K562 (cell line): Measurements from ENCODE around the gene PPP1R12C. TPM values are rescaled to one million over a fixed set of nuclear protein-coding genes. Genes with fewer than 3 reads are reported as not detected.

Experiments
- ATAC-seq: fragments of 200-7000 bp; cut with Tn5 transposase; 3 replicates; pipeline ENCODE4 v1.9.1; 2020; ENCODE audit warnings: moderate library complexity
- BruUV-seq: library from RNA; stranded (reverse); fragments of 400-500 nt; replicated peaks from 2 replicates; lab custom pipeline; 2021; lab: Mats Ljungman, UMichigan
- CTCF ChIA-PET: fragments of 300-600 bp; formaldehyde crosslinking; extraction: SDS; loops from one replicate; lab custom pipeline; 2021; ENCODE audit warnings: low intra/inter-chr PET ratio; lab: Yijun Ruan, JAX
- POLR2A ChIA-PET: fragments of 300-600, 350-650 bp; sonication (Branson Sonifier 250); formaldehyde crosslinking; extraction: SDS; loops from one replicate; lab custom pipeline; 2021; ENCODE audit warnings: antibody characterized with exemption, inconsistent platforms; lab: Yijun Ruan, JAX
- DNase-seq, 4 experiments: peaks; one replicate each; pipeline versions ENCODE4 v3.0.0 to v3.0.0-alpha.2; 2011 to 2018; ENCODE audit warnings: low spot score in 3 of 4, mixed read lengths in 3 of 4; ENCODE audit errors: extremely low read depth in 1 of 4
- FAIRE-seq: peaks from 2 replicates; lab custom pipeline; 2011; peaks lifted over from hg19 to GRCh38; lab: Jason Lieb, UNC
- H2AFZ ChIP-seq: 2 replicates; pipeline ENCODE4 v1.6.0; 2011; ENCODE audit warnings: low read depth, low read length, control low read depth, inconsistent platforms
- H3K27ac ChIP-seq: fragments of 200-600 bp; 3 replicates; pipeline ENCODE4 v1.8.0; 2011; ENCODE audit warnings: low read depth, mild to moderate bottlenecking, control low read depth, inconsistent platforms, low read length, moderate library complexity, mixed read lengths; ENCODE audit errors: extremely low read depth
- H3K27me3 ChIP-seq, 2 experiments: fragments of 300-600 bp in 1 of 2; 2 replicates in 1 of 2; 3 replicates in 1 of 2; pipeline versions ENCODE4 v1.6.0 to v1.8.0; 2011; ENCODE audit warnings: inconsistent platforms in 2 of 2, low read length in 2 of 2, mild to moderate bottlenecking in 1 of 2, mixed read lengths in 1 of 2, moderate library complexity in 1 of 2; ENCODE audit not compliant: control insufficient read depth in 2 of 2, insufficient read depth in 2 of 2
- H3K36me3 ChIP-seq: fragments of 300-600 bp; 3 replicates; pipeline ENCODE4 v1.8.0; 2011; ENCODE audit warnings: mild to moderate bottlenecking, low read length, inconsistent platforms; ENCODE audit not compliant: control insufficient read depth, insufficient read depth
- H3K4me1 ChIP-seq, 2 experiments: fragments of 200-600 bp in 1 of 2; replicated peaks in 1 of 2; 2 replicates in 1 of 2; 3 replicates in 1 of 2; pipeline versions ENCODE4 v1.5.1 to v1.8.0; 2011; ENCODE audit warnings: inconsistent platforms in 2 of 2, low read length in 2 of 2, mild to moderate bottlenecking in 1 of 2, mixed read lengths in 1 of 2, moderate library complexity in 1 of 2; ENCODE audit not compliant: control insufficient read depth in 2 of 2, insufficient read depth in 2 of 2
- H3K4me2 ChIP-seq: 2 replicates; pipeline ENCODE4 v1.6.1; 2011; ENCODE audit warnings: low read length, control low read depth, inconsistent platforms, mixed read lengths; ENCODE audit not compliant: insufficient read depth
- H3K4me3 ChIP-seq: fragments of 200-600 bp; sonication (generic), shearing (Covaris generic); 2 replicates; pipeline ENCODE4 v1.5.1; 2016; ENCODE audit warnings: control low read depth, inconsistent platforms
- H3K79me2 ChIP-seq: fragments of 200-600 bp; 3 replicates; pipeline ENCODE4 v1.8.0; 2011; ENCODE audit warnings: low read length, inconsistent platforms; ENCODE audit not compliant: control insufficient read depth, insufficient read depth
- H3K9ac ChIP-seq, 2 experiments: 2 replicates each; pipeline versions ENCODE4 v1.6.0 to v1.6.1; 2011; ENCODE audit warnings: low read depth in 2 of 2, low read length in 2 of 2, control low read depth in 1 of 2, inconsistent platforms in 1 of 2, mild to moderate bottlenecking in 1 of 2, mixed read lengths in 1 of 2; ENCODE audit not compliant: insufficient read depth in 1 of 2
- H3K9me1 ChIP-seq: one replicate; pipeline ENCODE4 v1.6.0; 2011; ENCODE audit warnings: inconsistent platforms, mild to moderate bottlenecking, low read length, moderate library complexity; ENCODE audit not compliant: control insufficient read depth, insufficient read depth
- H3K9me3 ChIP-seq: replicated peaks from 2 replicates; pipeline ENCODE4 v1.5.1; 2011; ENCODE audit warnings: low read depth, low read length, inconsistent platforms; ENCODE audit not compliant: control insufficient read depth, insufficient read depth
- H4K20me1 ChIP-seq: replicated peaks from 2 replicates; pipeline ENCODE4 v1.6.1; 2011; ENCODE audit warnings: low read length, inconsistent platforms, mixed read lengths; ENCODE audit not compliant: control insufficient read depth, insufficient read depth
- PBX2 ChIP-seq, 2 experiments: IDR thresholded peaks in 1 of 2; conservative IDR thresholded peaks in 1 of 2; 2 replicates each; pipeline ENCODE4 v1.6.1; 2016; ENCODE audit warnings: low read depth in 2 of 2, mild to moderate bottlenecking in 1 of 2, missing compliant biosample characterization in 1 of 2, missing genetic modification characterization in 1 of 2, moderate library complexity in 1 of 2
- POLR2G ChIP-seq: fragments of 200-400 bp; formaldehyde crosslinking; IDR thresholded peaks from 2 replicates; pipeline ENCODE4 v1.6.1; 2017; ENCODE audit warnings: low read depth, mild to moderate bottlenecking, antibody characterized with exemption, low read length, moderate library complexity
- WGBS: fragments of 100-300 bp; shearing (Covaris generic); methylation state at CpG from one replicate; pipeline ENCODE4 v1.1.6; 2016; ENCODE audit warnings: low coverage, mixed read lengths; ENCODE audit not compliant: insufficient coverage; ENCODE audit errors: missing lambda C conversion rate; 5-methylcytosine and 5-hydroxymethylcytosine counted together
- in situ Hi-C: fragments of 300-500 bp; cut with MboI; formaldehyde crosslinking; loops from 4 replicates; pipeline ENCODE4 v1.15.0; 2018; ENCODE audit warnings: inconsistent platforms, mixed read lengths
- intact Hi-C: fragments of 100-400 bp; cut with micrococcal nuclease; formaldehyde crosslinking; loops from 2 replicates; pipeline ENCODE4 v1.14.2; 2022
- polyA plus RNA-seq, 8 experiments: library from polyadenylated mRNA; depleted of rRNA in 4 of 8; stranded (reverse) in 5 of 8; unstranded in 3 of 8; fragments of >200 nt; fragmentation: Nextera tagmentation in 2 of 8; fragmentation: Illumina TruSeq in 1 of 8; extraction: Ambion mirVana in 2 of 8; extraction: Trizol in 1 of 8; gene quantifications; 2 replicates each; pipeline versions ENCODE4 v1.2.1 to v1.2.3, GENCODE V29; 2011 to 2014; ENCODE audit warnings: inconsistent platforms in 1 of 8, missing spikeins in 1 of 8
- total RNA-seq, 7 experiments: library from RNA; depleted of rRNA in 6 of 7; stranded (reverse); fragments of >200 nt in 6 of 7; fragmentation: Illumina TruSeq in 2 of 7; extraction: Trizol in 2 of 7; gene quantifications; 2 replicates each; pipeline versions ENCODE4 v1.2.1 to v1.2.3, GENCODE V29; 2011 to 2021; ENCODE audit warnings: low replicate concordance in 1 of 7

The PPP1R12C gene
- total and polyA plus RNA-seq, 9 of the 15 experiments (the other 6 are each of a cell fraction or from before 2014, with no cell fraction given), result 1.8 to 136 (median 33.7) TPM

GRCh38 chr19:55084416-55084815, 33.0 kb downstream of the PPP1R12C start:
- H3K79me2 ChIP-seq, result peaks cover 7% of the 10 kb centered on the region; the same call in 2 of the 3 replicates
- H3K9ac ChIP-seq, result no peak overlapping the region
- CTCF ChIA-PET, result no interaction called here
- H3K27ac ChIP-seq, result no peak overlapping the region
- no peak overlapping the region for H3K4me2 ChIP-seq
- ATAC-seq (no peak), FAIRE-seq (no peak), DNase-seq (no peak)
- no peak overlapping the region for H2AFZ ChIP-seq
- peaks cover 0 to 71% of the 10 kb centered on the region in 2 experiments; a peak in 3 of 5 replicates for H3K4me1 ChIP-seq
- no peaks in the 10 kb centered on the region for H3K9me3 ChIP-seq
- intact Hi-C loops (loop anchor here (10.0 kb wide), 1 partner anchor 330 kb away; no protein-coding TSS in a partner anchor), in situ Hi-C loops (no loop called here)
- peaks cover 4% of the 10 kb centered on the region; the same call in 1 of the 2 replicates for H4K20me1 ChIP-seq
- no peaks in the 10 kb centered on the region for H3K27me3 ChIP-seq
- no TSS peak for BruUV-seq
- H3K9me1 ChIP-seq, result no peaks in the 10 kb centered on the region
- 67% methylated on average over 10 of the region's 10 CpGs for WGBS
- TF ChIP-seq PBX2 (CRISPR knock-in tag; IDR thresholded peaks at IDR 0.05; ENCODE audit: low read depth), result no peak
- no peak for TF ChIP-seq PBX2 (tag; conservative IDR thresholded peaks at IDR 0.05; ENCODE audit: low read depth)
- TF ChIP-seq POLR2G, result peak; percentile 44; the same call in 1 of the 2 replicates
- H3K4me3 ChIP-seq, result no peak overlapping the region
- H3K36me3 ChIP-seq, result peaks cover 19% of the 10 kb centered on the region; the same call in 1 of the 3 replicates
- POLR2A ChIA-PET, result interaction anchor here (0.6 to 0.9 kb wide), 4 partner anchors 10 to 515 kb away, joined by 3 read pairs; partner anchors contain the start of genes FIZ1 and PPP1R12C
